ENCODE measurements around the gene EPHA2.
A peak's percentile ranks its signal among the peaks of the same experiment; 100 is the strongest.

The EPHA2 gene

DNA sequence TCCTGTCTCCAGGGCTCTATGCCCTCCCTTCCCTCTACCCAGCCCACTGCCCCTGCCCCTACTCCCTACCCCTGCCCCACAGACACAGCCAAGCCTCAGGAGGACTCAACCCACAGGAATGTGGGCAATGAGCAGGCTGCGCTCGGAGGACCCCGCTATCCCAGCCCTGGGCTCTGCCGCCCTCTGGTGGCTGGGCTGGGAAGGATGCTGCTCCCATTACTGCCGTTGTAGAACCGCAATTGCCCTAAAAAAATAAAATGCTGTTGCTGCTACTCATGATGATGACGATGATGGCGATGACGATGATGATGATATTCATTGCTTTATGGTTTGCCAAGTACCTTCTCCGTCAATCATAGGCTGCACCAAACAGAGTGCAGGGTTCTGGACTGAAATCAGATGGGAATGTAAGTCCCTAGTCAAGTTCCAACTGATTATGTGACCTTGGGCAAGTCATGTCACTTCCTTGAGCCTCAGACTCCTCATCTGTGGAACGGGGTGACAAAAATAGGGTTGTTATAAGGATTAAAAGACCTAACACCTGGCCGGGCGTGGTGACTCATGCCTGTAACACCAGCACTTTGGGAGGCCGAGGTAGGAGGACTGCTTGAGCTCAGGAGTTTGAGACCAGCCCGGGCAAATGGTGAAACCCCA lies 32.0 kb upstream of the EPHA2 start:
- CTCF ChIA-PET, result interaction anchor here (0.6 to 17.2 kb wide), 25 partner anchors 8 to 180 kb away, joined by 3 to 1006 read pairs (median 4); partner anchors contain the start of genes FAM131C and FBXO42
- DNase-seq (ENCODE audit: low read depth, low spot score), result no peak
- POLR2A ChIA-PET, result interaction anchor here (0.6 kb wide), 1 partner anchor 13 kb away, joined by 3 read pairs; no protein-coding TSS in a partner anchor

DNA sequence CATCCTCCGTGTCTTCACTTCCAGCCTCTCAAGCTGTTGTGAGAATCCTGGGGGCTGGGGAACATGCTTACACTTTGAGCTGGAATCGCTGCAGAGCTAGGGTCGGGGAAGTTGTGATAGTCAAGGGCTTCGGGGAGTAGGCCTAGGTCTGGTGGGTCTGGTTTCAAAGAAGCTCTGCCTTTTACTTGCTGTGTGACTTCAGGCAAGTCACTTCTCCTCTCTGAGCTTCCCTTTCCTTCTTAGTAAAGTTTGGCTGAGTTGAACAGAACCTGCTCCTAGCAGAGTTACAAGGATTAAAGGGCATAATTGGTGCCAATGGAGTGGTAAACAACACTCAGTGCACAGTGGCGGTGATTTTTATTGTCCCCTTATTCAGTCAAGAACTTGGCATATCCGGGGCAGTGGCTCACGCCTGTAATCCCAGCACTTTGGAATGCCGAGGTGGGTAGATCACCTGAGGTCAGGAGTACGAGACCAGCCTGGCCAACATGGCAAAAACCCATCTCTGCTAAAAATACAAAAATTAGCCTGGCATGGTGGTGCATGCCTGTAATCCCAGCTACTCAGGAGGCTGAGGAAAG lies 30.9 kb upstream of the EPHA2 start:
- H3K4me3 ChIP-seq (ENCODE audit: low read depth, low read length), result no peak overlapping the region
- POLR2A ChIA-PET, result no interaction called here
- DNase-seq (ENCODE audit: low read depth, low spot score), result no peak
- CTCF ChIA-PET, result interaction anchor here (0.6 to 17.2 kb wide), 19 partner anchors 9 to 180 kb away, joined by 3 to 1006 read pairs (median 4); partner anchors contain the start of genes FAM131C and FBXO42
- TF ChIP-seq, protein P1, sequence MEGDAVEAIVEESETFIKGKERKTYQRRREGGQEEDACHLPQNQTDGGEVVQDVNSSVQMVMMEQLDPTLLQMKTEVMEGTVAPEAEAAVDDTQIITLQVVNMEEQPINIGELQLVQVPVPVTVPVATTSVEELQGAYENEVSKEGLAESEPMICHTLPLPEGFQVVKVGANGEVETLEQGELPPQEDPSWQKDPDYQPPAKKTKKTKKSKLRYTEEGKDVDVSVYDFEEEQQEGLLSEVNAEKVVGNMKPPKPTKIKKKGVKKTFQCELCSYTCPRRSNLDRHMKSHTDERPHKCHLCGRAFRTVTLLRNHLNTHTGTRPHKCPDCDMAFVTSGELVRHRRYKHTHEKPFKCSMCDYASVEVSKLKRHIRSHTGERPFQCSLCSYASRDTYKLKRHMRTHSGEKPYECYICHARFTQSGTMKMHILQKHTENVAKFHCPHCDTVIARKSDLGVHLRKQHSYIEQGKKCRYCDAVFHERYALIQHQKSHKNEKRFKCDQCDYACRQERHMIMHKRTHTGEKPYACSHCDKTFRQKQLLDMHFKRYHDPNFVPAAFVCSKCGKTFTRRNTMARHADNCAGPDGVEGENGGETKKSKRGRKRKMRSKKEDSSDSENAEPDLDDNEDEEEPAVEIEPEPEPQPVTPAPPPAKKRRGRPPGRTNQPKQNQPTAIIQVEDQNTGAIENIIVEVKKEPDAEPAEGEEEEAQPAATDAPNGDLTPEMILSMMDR (IDR thresholded peaks at IDR 0.05; ENCODE audit: insufficient read depth, low read length, missing control alignments), result no peak

More for the DNA sequence above, 32.0 kb upstream of the EPHA2 start:
- TF ChIP-seq, protein P1 (IDR thresholded peaks at IDR 0.05; ENCODE audit: insufficient read depth, low read length, missing control alignments), result peak; percentile 97
- no peak overlapping the region for H3K4me3 ChIP-seq (ENCODE audit: low read depth, low read length)

DNA sequence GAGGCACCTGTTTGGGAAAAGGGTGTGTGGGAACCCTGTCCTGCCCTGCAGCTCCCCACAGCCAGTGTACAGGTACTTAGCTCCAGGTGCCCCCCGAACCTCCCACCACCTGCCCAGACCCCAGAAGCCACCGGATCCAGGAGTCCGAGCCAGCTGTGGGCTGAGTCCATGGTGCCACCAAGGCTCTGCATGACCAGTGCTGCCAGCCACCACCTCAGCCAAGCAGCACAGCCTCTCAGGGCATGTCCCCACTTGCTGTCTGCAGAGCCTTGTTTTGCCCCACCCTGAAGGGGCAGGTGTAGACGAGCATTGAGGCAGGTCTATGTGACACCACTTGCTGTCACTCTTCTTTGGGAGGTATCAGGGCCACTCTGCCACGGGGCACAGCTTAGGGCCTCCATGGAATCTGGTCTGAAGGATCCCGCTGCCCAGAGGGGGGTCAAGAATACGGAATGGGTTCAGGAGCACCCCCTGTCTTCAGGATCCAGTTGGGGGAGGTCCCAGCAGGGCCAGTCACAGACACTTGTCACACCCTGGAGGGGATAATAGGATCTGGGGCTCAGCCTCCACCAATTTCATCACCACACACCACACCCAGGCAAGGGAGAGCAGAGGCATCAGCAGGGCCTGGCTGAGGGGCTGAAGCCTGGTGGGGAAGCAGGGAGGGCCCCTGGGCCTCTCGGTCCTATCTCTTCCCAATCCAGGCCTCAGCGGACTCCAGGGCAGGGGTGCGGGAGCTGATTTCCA lies 28.9 kb upstream of the EPHA2 start:
- ChIA-PET CTCF (interaction anchor here (2.8 to 17.2 kb wide), 3 partner anchors 10 to 106 kb away, joined by 8 to 1006 read pairs (median 73); partner anchors contain the start of gene FAM131C), POLR2A (no interaction called here)
- DNase-seq (ENCODE audit: low read depth, low spot score), result no peak
- no peak overlapping the region for H3K4me3 ChIP-seq (ENCODE audit: low read depth, low read length)
- TF ChIP-seq, protein P1 (IDR thresholded peaks at IDR 0.05; ENCODE audit: insufficient read depth, low read length, missing control alignments), result no peak

DNA sequence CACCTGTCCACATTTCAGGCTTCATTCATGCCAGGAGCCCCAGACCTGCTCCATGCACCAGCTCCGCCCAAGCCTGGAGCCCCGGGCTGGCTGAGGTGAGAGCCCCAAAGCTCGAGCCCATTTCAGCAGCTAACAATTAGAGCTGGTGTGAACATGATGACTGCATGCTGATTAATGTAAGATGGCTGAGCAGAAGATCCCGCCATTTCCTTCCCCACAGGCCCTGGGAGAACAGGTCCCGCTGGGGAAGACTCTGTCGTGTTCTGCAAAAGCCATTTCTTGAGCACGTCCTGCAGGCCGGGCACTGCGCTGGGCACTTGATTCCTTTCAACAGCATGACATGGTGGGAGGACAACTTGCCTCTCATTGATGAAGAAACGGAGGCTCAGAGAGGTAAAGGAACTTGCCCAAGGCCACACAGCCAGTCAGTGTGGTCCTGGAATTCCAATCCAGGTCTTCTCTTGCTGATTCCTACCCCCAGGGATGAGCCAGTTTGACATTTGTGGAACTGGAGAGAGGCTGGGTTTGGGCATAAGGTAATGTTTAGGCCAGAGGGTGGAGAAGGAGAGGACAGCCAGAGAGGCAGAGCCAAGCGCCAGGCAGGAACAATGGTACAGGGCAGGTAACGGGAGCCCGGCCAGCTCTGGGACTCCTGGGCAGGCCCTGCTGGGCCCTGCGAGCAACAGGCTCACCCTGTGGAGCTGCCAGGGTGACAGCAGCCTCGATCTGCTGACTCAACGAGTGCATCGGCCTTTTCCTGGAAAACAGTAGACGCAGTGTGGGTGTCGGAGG lies 28.1 kb upstream of the EPHA2 start:
- TF ChIP-seq, protein P1 (IDR thresholded peaks at IDR 0.05; ENCODE audit: insufficient read depth, low read length, missing control alignments), result no peak
- H3K4me3 ChIP-seq (ENCODE audit: low read depth, low read length), result no peak overlapping the region
- no peak for DNase-seq (ENCODE audit: low read depth, low spot score)
- POLR2A ChIA-PET, result no interaction called here
- CTCF ChIA-PET, result interaction anchor here (1.5 to 17.2 kb wide), 2 partner anchors 60 to 105 kb away, joined by 3 to 1006 read pairs; partner anchors contain the start of gene FAM131C

DNA sequence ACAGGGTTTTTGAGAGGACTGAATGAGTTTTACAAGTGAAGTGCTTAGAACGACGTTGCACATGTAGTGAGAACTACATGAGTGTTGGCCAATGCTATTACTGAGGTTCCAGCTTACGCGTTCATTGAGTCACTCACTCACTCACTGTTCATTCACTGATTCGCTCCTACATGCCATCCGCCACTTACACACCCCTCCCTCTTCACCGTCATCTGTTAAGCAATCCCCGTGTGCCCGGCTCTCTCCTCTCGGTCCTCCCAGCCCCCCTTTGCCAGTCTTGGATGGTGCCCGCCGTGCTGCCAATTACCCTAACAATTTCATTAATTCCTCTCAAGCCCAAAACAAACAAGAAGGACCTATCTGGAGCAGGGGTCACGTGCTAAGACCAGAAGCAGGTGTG lies 27.3 kb upstream of the EPHA2 start:
- ChIA-PET POLR2A (interaction anchor here (1.4 kb wide), 1 partner anchor 37 kb away, joined by 3 read pairs; no protein-coding TSS in a partner anchor), CTCF (interaction anchor here (0.7 to 17.2 kb wide), 5 partner anchors 14 to 105 kb away, joined by 3 to 1006 read pairs (median 4); partner anchors contain the start of genes EPHA2 and FAM131C)
- no peak for DNase-seq (ENCODE audit: low read depth, low spot score)
- TF ChIP-seq, protein P1 (IDR thresholded peaks at IDR 0.05; ENCODE audit: insufficient read depth, low read length, missing control alignments), result no peak
- no peak overlapping the region for H3K4me3 ChIP-seq (ENCODE audit: low read depth, low read length)

All from AG04449 (cell line).